Activated naive CD4-positive, alpha-beta T cell treated with anti-CD3 and anti-CD28 coated beads, Interleukin-2, amount 50 U/mL, for 16 hours (primary cell): ENCODE results near the gene NPPB.

Experiments used
- DNase-seq: peaks from one replicate; pipeline ENCODE4 v3.0.0-alpha.2; 2020

Gene NPPB

DNA sequence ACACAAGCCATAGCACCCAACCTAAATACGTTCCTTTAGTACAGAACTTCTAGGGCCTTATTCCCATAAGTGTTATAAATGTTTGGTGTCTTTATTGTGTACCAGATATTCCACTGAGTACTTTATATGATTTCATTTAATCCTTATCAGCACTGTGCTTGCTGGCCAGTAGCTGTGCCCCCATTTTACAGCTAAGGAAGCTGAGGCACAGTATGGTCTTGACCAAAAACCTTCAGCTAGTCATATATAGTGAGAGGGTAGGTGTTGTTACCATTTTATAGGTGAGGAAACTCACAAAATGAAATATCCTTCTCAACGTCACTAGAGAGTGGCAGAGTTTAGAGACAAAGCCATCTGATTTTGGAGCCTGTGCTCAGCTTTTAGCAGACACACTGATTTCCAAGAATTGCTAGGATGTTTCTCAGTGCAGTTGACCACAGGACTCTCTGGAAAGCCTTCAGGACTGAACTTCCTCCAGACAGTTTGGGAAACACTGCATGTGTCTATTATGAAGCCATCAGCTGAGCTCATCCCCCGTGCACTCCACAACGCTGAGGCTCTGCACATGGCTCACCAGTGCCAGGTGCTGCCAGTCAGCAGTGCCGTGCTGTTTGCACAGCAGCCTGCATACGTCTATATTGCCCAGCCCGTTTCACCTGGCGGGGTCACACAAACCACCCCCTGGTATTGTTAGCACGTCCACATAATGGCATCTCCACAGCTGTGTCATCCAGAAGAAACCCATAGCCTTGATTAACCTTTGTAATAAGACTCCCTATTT is 26.6 kb downstream of the NPPB start:
- DNase-seq, result no peak

GRCh38 chr1:11828511-11828910 is 30.2 kb downstream of the NPPB start:
- DNase-seq, result no peak

- DNase-seq, result no peak
Measured at GRCh38 chr1:11826946-11827345, 31.8 kb downstream of the NPPB start.

GRCh38 chr1:11825131-11825530 is 33.6 kb downstream of the NPPB start:
- DNase-seq, result no peak

GRCh38 chr1:11823366-11824137 is 35.2 kb downstream of the NPPB start:
- no peak for DNase-seq

DNA sequence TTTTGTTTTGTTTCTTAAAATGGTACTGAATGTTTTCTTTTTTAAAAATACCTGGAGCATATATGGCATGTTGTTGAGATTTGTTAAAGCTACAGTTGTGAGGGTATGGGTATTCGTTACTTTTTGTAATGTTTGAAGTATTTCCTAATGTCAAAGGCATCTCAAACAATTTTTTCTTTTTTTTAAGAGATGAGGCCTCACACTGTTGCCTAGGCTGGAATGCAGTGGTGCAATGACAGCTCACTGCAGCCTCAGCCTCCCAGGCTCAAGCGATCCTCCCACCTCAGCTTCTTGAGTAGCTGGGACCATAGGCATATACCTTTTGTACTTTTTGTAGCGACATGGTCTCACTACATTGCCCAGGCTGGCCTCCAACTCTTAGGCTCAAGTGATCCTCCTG is 36.7 kb downstream of the NPPB start:
- no peak for DNase-seq

DNA sequence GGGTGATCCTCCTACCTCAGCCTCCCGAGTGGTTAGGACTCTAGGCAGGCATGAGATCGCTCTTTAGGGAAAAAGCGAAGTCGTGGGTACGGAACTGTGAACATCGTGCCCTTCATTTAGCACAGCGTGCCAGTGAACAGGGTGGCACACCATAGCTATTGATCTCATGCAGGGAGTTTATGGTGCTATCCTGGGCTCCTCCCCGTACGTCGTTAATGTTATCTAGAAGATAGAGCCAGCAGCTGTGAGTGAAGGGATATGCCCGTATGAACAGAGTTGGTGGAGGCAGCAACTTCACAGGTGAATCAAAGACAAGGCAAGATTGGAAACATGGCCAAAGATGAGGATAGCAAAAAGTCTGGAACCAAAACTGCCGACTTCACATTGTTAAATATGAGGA is 41.6 kb downstream of the NPPB start:
- no peak for DNase-seq

DNA sequence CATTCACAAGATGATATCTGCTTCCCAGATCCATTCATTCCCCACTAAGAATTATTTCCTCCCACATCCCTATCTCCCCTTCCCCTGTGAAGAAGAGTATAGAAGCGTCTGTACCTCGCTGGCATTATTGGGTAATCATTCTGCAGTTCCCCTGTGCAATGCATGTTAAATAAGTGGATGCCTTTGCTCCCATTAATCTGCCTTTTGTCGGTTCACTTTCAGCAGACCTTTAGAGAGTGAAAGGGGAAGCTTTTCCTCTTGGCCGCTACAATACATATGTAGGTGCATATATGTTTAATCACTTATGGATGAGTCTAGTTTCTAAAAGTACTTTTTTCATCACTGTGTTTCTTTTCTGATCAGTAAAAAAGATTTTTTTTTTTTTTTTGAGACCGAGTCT is 45.7 kb downstream of the NPPB start:
- no peak for DNase-seq
